GM19193 (cell line): Measurements from ENCODE around the gene AMOTL2.

Experiments
- POLR2A ChIP-seq: IDR thresholded peaks from 4 replicates; pipeline ENCODE4 v1.6.1; 2011; ENCODE audit not compliant: insufficient read depth, insufficient read length; ENCODE audit errors: extremely low read depth

Gene AMOTL2

GRCh38 chr3:134314588-134315285 lies 59.5 kb downstream of the AMOTL2 start:
- TF ChIP-seq POLR2A = no peak

- TF ChIP-seq POLR2A = no peak
Measured at GRCh38 chr3:134313847-134314587, 60.2 kb downstream of the AMOTL2 start.

GRCh38 chr3:134312873-134313846 lies 61.1 kb downstream of the AMOTL2 start:
- no peak for TF ChIP-seq POLR2A

- no peak for TF ChIP-seq POLR2A
Measured at GRCh38 chr3:134312072-134312872, 62.0 kb downstream of the AMOTL2 start.

- TF ChIP-seq POLR2A = no peak
Measured at GRCh38 chr3:134311693-134312071, 62.6 kb downstream of the AMOTL2 start.

- TF ChIP-seq POLR2A = no peak
Measured at GRCh38 chr3:134311265-134311664, 63.0 kb downstream of the AMOTL2 start.

GRCh38 chr3:134309987-134310700 lies 64.1 kb downstream of the AMOTL2 start:
- no peak for TF ChIP-seq POLR2A

- no peak for TF ChIP-seq POLR2A
Measured at GRCh38 chr3:134308350-134308891, 65.8 kb downstream of the AMOTL2 start.

GRCh38 chr3:134307425-134307824 lies 66.8 kb downstream of the AMOTL2 start:
- no peak for TF ChIP-seq POLR2A

- no peak for TF ChIP-seq POLR2A
Measured at GRCh38 chr3:134306320-134306719, 67.9 kb downstream of the AMOTL2 start.
